Suprapubic skin (tissue), 3 donors: ENCODE results near the gene PNLIPRP2.

Experiments
- EP300 ChIP-seq: sonication (generic); formaldehyde crosslinking; IDR thresholded peaks from one replicate; pipeline ENCODE4 v1.6.1; 2017; ENCODE audit warnings: antibody characterized with exemption
- TF ChIP-seq, protein P1 (sequence below), 2 donors: fragments of 200-600 bp in 1 of 2; fragments of 450-650 bp in 1 of 2; sonication (generic) in 1 of 2; IDR thresholded peaks; one replicate each; pipeline ENCODE4 v1.5.1; 2016 to 2019; ENCODE audit warnings: antibody characterized with exemption in 2 of 2, mild to moderate bottlenecking in 1 of 2, moderate library complexity in 1 of 2

DNA sequence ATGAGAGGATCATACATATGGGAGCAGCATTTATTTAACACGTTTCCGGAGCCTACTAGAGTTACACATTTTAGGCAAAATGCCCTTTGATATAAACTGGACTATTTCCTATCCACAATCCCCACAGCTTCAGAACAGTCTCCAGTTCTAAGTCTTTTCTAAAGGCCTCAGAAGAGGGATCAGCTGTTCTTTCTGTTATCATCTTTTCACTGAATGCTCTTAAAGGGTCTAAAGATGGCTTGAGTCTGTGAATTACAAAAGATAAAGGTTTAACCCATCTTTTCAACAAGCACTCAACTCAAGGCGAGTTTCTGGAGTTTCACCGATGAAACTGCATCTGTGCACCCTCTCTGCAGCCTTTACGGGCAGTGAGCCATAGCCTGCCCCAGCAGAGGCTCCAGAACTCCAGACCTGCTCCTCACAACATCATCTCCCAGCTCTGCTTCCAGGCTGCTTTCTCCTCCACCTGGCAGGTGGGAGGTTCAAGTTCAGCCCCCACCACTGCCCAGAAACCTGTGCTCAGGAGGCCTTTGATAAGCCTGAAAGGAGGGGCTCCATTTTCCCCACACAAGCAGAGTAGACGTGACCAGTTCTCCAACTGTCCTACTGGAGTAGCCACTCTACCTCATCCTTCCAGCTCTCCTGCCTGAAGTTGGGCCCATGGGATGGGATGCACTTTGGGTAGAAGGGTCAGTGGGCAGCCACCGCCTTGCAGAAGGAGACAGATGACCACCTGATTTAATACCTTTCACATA is 68.2 kb downstream of the PNLIPRP2 start:
- TF ChIP-seq EP300 = no peak
- TF ChIP-seq, protein P1, sequence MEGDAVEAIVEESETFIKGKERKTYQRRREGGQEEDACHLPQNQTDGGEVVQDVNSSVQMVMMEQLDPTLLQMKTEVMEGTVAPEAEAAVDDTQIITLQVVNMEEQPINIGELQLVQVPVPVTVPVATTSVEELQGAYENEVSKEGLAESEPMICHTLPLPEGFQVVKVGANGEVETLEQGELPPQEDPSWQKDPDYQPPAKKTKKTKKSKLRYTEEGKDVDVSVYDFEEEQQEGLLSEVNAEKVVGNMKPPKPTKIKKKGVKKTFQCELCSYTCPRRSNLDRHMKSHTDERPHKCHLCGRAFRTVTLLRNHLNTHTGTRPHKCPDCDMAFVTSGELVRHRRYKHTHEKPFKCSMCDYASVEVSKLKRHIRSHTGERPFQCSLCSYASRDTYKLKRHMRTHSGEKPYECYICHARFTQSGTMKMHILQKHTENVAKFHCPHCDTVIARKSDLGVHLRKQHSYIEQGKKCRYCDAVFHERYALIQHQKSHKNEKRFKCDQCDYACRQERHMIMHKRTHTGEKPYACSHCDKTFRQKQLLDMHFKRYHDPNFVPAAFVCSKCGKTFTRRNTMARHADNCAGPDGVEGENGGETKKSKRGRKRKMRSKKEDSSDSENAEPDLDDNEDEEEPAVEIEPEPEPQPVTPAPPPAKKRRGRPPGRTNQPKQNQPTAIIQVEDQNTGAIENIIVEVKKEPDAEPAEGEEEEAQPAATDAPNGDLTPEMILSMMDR (IDR thresholded peaks at IDR 0.05) = no peak
